Measurements from ENCODE around the gene APOA5. TPM values are rescaled to one million over a fixed set of nuclear protein-coding genes. Genes with fewer than 3 reads are reported as not detected.

APOA5 gene
- total and polyA plus RNA-seq, 2 experiments from 2014 or later, result 0.18 to 0.35 TPM

DNA sequence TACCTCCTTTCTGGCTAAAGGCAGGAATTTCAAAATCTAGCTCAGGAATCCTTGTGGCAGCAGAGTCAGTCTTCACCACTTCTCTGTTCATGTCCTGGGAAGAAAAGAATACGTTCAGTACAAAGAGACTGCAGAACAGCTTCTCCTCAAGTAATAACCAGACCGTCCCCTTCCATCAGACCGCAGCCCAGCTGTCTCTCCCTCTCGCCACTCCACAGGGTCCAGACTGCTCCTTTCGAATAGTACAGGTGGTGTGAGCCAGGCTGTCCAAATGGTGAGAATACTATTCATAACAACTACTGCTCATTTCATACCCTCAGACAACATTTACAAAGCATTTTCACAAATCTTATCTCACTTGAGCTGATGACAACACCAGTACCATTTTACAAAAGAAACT is 4.7 kb downstream of the APOA5 start:
- Histone ChIP-seq H3K36me3 (ENCODE audit: insufficient read depth) (peaks cover 41% of the 10 kb centered on the region), H3K27ac (ENCODE audit: low read depth) (no peak overlapping the region), H3K79me2 (replicated peaks; ENCODE audit: insufficient read depth) (peaks cover 18% of the 10 kb centered on the region), H2AFZ (no peak overlapping the region), H3K4me1 (ENCODE audit: insufficient read depth) (peaks cover 10% of the 10 kb centered on the region), H4K20me1 (replicated peaks; ENCODE audit: insufficient read depth) (peaks cover 14% of the 10 kb centered on the region; the same call in 1 of the 2 replicates), H3K4me2 (peak overlapping the region; percentile 98), H3F3A (replicated peaks; ENCODE audit: low read depth) (peaks cover 2% of the 10 kb centered on the region; the same call in 1 of the 2 replicates), H3K4me3 (peak overlapping the region; percentile 74), H3K9me2 (ENCODE audit: insufficient read depth) (no peaks in the 10 kb centered on the region), H3K27me3 (ENCODE audit: insufficient read depth) (no peaks in the 10 kb centered on the region)
- no peaks in the 10 kb centered on the region for H3K9me3 Mint-ChIP-seq
- TF ChIP-seq NANOG (IDR thresholded peaks at IDR 0.05; ENCODE audit: borderline replicate concordance) (no peak), JUNB (IDR thresholded peaks at IDR 0.05; ENCODE audit: unreplicated experiment) (no peak), EZH2 (IDR thresholded peaks at IDR 0.05; ENCODE audit: low read depth, unreplicated experiment) (no peak), ZNF114 (CRISPR knock-in tag; IDR thresholded peaks at IDR 0.05) (no peak), EZH2phosphoT487 (IDR thresholded peaks at IDR 0.05; ENCODE audit: unreplicated experiment) (no peak), STAT1 (IDR thresholded peaks at IDR 0.05; ENCODE audit: unreplicated experiment) (no peak), ZNF331 (CRISPR knock-in tag; IDR thresholded peaks at IDR 0.05; ENCODE audit: low read depth) (no peak), POLR2AphosphoS5 (IDR thresholded peaks at IDR 0.05; ENCODE audit: low read depth) (no peak), CREB1 (CRISPR knock-in tag; IDR thresholded peaks at IDR 0.05; ENCODE audit: low read depth) (no peak)
- TF ChIP-seq, protein P1, sequence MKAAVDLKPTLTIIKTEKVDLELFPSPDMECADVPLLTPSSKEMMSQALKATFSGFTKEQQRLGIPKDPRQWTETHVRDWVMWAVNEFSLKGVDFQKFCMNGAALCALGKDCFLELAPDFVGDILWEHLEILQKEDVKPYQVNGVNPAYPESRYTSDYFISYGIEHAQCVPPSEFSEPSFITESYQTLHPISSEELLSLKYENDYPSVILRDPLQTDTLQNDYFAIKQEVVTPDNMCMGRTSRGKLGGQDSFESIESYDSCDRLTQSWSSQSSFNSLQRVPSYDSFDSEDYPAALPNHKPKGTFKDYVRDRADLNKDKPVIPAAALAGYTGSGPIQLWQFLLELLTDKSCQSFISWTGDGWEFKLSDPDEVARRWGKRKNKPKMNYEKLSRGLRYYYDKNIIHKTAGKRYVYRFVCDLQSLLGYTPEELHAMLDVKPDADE (IDR thresholded peaks at IDR 0.05), result no peak
- TF ChIP-seq, protein P2, sequence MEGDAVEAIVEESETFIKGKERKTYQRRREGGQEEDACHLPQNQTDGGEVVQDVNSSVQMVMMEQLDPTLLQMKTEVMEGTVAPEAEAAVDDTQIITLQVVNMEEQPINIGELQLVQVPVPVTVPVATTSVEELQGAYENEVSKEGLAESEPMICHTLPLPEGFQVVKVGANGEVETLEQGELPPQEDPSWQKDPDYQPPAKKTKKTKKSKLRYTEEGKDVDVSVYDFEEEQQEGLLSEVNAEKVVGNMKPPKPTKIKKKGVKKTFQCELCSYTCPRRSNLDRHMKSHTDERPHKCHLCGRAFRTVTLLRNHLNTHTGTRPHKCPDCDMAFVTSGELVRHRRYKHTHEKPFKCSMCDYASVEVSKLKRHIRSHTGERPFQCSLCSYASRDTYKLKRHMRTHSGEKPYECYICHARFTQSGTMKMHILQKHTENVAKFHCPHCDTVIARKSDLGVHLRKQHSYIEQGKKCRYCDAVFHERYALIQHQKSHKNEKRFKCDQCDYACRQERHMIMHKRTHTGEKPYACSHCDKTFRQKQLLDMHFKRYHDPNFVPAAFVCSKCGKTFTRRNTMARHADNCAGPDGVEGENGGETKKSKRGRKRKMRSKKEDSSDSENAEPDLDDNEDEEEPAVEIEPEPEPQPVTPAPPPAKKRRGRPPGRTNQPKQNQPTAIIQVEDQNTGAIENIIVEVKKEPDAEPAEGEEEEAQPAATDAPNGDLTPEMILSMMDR (conservative IDR thresholded peaks at IDR 0.05; ENCODE audit: low read depth in 2 of 2), result no peak
- TF ChIP-seq, protein P3, sequence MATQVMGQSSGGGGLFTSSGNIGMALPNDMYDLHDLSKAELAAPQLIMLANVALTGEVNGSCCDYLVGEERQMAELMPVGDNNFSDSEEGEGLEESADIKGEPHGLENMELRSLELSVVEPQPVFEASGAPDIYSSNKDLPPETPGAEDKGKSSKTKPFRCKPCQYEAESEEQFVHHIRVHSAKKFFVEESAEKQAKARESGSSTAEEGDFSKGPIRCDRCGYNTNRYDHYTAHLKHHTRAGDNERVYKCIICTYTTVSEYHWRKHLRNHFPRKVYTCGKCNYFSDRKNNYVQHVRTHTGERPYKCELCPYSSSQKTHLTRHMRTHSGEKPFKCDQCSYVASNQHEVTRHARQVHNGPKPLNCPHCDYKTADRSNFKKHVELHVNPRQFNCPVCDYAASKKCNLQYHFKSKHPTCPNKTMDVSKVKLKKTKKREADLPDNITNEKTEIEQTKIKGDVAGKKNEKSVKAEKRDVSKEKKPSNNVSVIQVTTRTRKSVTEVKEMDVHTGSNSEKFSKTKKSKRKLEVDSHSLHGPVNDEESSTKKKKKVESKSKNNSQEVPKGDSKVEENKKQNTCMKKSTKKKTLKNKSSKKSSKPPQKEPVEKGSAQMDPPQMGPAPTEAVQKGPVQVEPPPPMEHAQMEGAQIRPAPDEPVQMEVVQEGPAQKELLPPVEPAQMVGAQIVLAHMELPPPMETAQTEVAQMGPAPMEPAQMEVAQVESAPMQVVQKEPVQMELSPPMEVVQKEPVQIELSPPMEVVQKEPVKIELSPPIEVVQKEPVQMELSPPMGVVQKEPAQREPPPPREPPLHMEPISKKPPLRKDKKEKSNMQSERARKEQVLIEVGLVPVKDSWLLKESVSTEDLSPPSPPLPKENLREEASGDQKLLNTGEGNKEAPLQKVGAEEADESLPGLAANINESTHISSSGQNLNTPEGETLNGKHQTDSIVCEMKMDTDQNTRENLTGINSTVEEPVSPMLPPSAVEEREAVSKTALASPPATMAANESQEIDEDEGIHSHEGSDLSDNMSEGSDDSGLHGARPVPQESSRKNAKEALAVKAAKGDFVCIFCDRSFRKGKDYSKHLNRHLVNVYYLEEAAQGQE (IDR thresholded peaks at IDR 0.05; ENCODE audit: unreplicated experiment), result no peak
- TF ChIP-seq, protein P4, sequence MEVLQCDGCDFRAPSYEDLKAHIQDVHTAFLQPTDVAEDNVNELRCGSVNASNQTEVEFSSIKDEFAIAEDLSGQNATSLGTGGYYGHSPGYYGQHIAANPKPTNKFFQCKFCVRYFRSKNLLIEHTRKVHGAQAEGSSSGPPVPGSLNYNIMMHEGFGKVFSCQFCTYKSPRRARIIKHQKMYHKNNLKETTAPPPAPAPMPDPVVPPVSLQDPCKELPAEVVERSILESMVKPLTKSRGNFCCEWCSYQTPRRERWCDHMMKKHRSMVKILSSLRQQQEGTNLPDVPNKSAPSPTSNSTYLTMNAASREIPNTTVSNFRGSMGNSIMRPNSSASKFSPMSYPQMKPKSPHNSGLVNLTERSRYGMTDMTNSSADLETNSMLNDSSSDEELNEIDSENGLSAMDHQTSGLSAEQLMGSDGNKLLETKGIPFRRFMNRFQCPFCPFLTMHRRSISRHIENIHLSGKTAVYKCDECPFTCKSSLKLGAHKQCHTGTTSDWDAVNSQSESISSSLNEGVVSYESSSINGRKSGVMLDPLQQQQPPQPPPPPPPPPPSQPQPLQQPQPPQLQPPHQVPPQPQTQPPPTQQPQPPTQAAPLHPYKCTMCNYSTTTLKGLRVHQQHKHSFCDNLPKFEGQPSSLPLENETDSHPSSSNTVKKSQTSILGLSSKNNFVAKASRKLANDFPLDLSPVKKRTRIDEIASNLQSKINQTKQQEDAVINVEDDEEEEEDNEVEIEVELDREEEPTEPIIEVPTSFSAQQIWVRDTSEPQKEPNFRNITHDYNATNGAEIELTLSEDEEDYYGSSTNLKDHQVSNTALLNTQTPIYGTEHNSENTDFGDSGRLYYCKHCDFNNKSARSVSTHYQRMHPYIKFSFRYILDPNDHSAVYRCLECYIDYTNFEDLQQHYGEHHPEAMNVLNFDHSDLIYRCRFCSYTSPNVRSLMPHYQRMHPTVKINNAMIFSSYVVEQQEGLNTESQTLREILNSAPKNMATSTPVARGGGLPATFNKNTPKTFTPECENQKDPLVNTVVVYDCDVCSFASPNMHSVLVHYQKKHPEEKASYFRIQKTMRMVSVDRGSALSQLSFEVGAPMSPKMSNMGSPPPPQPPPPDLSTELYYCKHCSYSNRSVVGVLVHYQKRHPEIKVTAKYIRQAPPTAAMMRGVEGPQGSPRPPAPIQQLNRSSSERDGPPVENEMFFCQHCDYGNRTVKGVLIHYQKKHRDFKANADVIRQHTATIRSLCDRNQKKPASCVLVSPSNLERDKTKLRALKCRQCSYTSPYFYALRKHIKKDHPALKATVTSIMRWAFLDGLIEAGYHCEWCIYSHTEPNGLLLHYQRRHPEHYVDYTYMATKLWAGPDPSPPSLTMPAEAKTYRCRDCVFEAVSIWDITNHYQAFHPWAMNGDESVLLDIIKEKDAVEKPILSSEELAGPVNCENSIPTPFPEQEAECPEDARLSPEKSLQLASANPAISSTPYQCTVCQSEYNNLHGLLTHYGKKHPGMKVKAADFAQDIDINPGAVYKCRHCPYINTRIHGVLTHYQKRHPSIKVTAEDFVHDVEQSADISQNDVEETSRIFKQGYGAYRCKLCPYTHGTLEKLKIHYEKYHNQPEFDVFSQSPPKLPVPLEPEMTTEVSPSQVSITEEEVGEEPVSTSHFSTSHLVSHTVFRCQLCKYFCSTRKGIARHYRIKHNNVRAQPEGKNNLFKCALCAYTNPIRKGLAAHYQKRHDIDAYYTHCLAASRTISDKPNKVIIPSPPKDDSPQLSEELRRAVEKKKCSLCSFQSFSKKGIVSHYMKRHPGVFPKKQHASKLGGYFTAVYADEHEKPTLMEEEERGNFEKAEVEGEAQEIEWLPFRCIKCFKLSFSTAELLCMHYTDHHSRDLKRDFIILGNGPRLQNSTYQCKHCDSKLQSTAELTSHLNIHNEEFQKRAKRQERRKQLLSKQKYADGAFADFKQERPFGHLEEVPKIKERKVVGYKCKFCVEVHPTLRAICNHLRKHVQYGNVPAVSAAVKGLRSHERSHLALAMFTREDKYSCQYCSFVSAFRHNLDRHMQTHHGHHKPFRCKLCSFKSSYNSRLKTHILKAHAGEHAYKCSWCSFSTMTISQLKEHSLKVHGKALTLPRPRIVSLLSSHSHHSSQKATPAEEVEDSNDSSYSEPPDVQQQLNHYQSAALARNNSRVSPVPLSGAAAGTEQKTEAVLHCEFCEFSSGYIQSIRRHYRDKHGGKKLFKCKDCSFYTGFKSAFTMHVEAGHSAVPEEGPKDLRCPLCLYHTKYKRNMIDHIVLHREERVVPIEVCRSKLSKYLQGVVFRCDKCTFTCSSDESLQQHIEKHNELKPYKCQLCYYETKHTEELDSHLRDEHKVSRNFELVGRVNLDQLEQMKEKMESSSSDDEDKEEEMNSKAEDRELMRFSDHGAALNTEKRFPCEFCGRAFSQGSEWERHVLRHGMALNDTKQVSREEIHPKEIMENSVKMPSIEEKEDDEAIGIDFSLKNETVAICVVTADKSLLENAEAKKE (CRISPR knock-in tag; IDR thresholded peaks at IDR 0.05), result no peak
- H3K27ac Mint-ChIP-seq, result no peak overlapping the region
- peaks cover 10% of the 10 kb centered on the region for H3K27me3 Mint-ChIP-seq (ENCODE audit: insufficient read depth, low read depth, poor library complexity)
- ATAC-seq, result no peak
- peaks cover 14% of the 10 kb centered on the region for H3K4me1 Mint-ChIP-seq
- H3K4me3 Mint-ChIP-seq, result peak overlapping the region; percentile 96
- no peak for DNase-seq (ENCODE audit: low spot score)
- H3K36me3 Mint-ChIP-seq (ENCODE audit: low read depth), result peaks cover 49% of the 10 kb centered on the region
